Measurements from ENCODE around the gene SOX18. TPM values are rescaled to one million over a fixed set of nuclear protein-coding genes. Genes with fewer than 3 reads are reported as not detected.

Gene SOX18
- total and polyA plus RNA-seq, 2 of the 13 experiments (the other 11 are each of a cell fraction or from before 2014, with no cell fraction given), result 1.6 to 1.9 TPM

DNA sequence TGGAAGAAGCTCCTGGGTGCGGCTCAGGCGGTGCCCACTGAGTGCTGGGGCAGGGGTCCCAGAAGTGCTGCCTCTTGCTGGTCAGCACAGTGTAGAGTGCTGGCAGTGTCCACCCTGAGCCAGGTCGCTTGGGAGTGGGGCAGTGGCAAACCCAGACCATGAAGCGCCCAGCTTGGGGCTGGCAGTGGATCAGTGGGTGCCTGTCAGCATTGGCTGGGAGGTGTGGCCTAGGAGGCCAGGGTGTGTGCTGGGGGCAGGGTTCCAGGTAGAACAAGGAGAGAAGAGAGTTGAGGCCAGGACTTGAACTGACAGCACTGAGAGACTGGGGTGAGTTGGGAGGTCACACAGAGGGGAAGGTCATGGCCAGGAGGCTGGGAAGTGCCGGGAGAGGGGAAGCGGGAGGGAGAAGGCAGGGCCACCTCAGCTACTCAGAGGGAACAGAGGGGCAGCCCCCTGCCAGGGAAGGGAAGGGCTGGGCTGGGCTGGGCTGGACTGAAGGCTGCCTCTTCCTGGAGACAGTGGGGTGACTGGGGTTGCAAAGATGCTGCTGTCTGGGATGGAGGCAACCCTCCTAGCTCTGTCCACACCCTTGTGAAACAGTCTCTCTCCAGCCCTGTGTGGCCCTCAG, 17.7 kb upstream of the SOX18 start (continued):
- TF ChIP-seq ZNF607 (CRISPR knock-in tag; IDR thresholded peaks at IDR 0.05; ENCODE audit: borderline replicate concordance), result 0 out of 2 replicates have a peak, but pooled peaks have one; percentile 44
- no peak for TF ChIP-seq SP4 (CRISPR knock-in tag; IDR thresholded peaks at IDR 0.05)
- TF ChIP-seq BATF2 (CRISPR knock-in tag; IDR thresholded peaks at IDR 0.05), result 0 out of 2 replicates have a peak, but pooled peaks have one; percentile 2
- TF ChIP-seq POGK (CRISPR knock-in tag; conservative IDR thresholded peaks at IDR 0.05), result no peak
- peak; percentile 34; the same call in 1 of the 2 replicates for TF ChIP-seq NR2F6 (IDR thresholded peaks at IDR 0.05)
- peak; percentile 39; the same call in 1 of the 2 replicates for TF ChIP-seq NR2F6 (CRISPR knock-in tag; IDR thresholded peaks at IDR 0.05)
- 0 out of 2 replicates have a peak, but pooled peaks have one; percentile 22 for TF ChIP-seq MAX (IDR thresholded peaks at IDR 0.05)
- TF ChIP-seq, protein P1, sequence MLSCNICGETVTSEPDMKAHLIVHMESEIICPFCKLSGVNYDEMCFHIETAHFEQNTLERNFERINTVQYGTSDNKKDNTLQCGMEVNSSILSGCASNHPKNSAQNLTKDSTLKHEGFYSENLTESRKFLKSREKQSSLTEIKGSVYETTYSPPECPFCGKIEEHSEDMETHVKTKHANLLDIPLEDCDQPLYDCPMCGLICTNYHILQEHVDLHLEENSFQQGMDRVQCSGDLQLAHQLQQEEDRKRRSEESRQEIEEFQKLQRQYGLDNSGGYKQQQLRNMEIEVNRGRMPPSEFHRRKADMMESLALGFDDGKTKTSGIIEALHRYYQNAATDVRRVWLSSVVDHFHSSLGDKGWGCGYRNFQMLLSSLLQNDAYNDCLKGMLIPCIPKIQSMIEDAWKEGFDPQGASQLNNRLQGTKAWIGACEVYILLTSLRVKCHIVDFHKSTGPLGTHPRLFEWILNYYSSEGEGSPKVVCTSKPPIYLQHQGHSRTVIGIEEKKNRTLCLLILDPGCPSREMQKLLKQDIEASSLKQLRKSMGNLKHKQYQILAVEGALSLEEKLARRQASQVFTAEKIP (CRISPR knock-in tag; IDR thresholded peaks at IDR 0.05; ENCODE audit: borderline replicate concordance), result no peak
- TF ChIP-seq, protein P2, sequence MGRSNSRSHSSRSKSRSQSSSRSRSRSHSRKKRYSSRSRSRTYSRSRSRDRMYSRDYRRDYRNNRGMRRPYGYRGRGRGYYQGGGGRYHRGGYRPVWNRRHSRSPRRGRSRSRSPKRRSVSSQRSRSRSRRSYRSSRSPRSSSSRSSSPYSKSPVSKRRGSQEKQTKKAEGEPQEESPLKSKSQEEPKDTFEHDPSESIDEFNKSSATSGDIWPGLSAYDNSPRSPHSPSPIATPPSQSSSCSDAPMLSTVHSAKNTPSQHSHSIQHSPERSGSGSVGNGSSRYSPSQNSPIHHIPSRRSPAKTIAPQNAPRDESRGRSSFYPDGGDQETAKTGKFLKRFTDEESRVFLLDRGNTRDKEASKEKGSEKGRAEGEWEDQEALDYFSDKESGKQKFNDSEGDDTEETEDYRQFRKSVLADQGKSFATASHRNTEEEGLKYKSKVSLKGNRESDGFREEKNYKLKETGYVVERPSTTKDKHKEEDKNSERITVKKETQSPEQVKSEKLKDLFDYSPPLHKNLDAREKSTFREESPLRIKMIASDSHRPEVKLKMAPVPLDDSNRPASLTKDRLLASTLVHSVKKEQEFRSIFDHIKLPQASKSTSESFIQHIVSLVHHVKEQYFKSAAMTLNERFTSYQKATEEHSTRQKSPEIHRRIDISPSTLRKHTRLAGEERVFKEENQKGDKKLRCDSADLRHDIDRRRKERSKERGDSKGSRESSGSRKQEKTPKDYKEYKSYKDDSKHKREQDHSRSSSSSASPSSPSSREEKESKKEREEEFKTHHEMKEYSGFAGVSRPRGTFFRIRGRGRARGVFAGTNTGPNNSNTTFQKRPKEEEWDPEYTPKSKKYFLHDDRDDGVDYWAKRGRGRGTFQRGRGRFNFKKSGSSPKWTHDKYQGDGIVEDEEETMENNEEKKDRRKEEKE (IDR thresholded peaks at IDR 0.05), result no peak
- TF ChIP-seq ZNF512B (CRISPR knock-in tag; IDR thresholded peaks at IDR 0.05; ENCODE audit: borderline replicate concordance), result no peak
- TF ChIP-seq MAF1 (CRISPR knock-in tag; IDR thresholded peaks at IDR 0.05; ENCODE audit: borderline replicate concordance), result no peak
- TF ChIP-seq ZNF616 (CRISPR knock-in tag; IDR thresholded peaks at IDR 0.05; ENCODE audit: low read depth), result no peak
- TF ChIP-seq KLF13 (CRISPR knock-in tag; IDR thresholded peaks at IDR 0.05), result 0 out of 2 replicates have a peak, but pooled peaks have one; percentile 24
- no peak for TF ChIP-seq ZNF550 (CRISPR knock-in tag; IDR thresholded peaks at IDR 0.05; ENCODE audit: borderline replicate concordance)
- TF ChIP-seq, protein P3, sequence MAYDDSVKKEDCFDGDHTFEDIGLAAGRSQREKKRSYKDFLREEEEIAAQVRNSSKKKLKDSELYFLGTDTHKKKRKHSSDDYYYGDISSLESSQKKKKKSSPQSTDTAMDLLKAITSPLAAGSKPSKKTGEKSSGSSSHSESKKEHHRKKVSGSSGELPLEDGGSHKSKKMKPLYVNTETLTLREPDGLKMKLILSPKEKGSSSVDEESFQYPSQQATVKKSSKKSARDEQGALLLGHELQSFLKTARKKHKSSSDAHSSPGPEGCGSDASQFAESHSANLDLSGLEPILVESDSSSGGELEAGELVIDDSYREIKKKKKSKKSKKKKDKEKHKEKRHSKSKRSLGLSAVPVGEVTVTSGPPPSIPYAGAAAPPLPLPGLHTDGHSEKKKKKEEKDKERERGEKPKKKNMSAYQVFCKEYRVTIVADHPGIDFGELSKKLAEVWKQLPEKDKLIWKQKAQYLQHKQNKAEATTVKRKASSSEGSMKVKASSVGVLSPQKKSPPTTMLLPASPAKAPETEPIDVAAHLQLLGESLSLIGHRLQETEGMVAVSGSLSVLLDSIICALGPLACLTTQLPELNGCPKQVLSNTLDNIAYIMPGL (CRISPR knock-in tag; IDR thresholded peaks at IDR 0.05; ENCODE audit: borderline replicate concordance in 1 of 2, low read depth in 1 of 2), result no peak

All from HepG2 (cell line).